Measurements from ENCODE around the gene CPPED1. TPM values are rescaled to one million over a fixed set of nuclear protein-coding genes. Genes with fewer than 3 reads are reported as not detected.

CPPED1 gene
- total RNA-seq, 1 experiment from 2014 or later = 34.9 TPM

- no TSS peak for BruUV-seq (replicated peaks)
Measured at GRCh38 chr16:12753203-12754023, 50.3 kb downstream of the CPPED1 start.

GRCh38 chr16:12752159-12752558 is 51.5 kb downstream of the CPPED1 start:
- TF ChIP-seq CTCF (IDR thresholded peaks at IDR 0.05; ENCODE audit: insufficient read depth in 1 of 2, low read depth in 1 of 2, low read length in 1 of 2, severe bottlenecking in 1 of 2, unreplicated experiment in 1 of 2) = no peak
- Mint-ChIP-seq H3K4me3 (ENCODE audit: unreplicated experiment) (no peak overlapping the region), H3K9me3 (ENCODE audit: unreplicated experiment) (no peaks in the 10 kb centered on the region), H3K27ac (ENCODE audit: unreplicated experiment) (no peak overlapping the region), H3K4me1 (ENCODE audit: low read depth, unreplicated experiment) (no peaks in the 10 kb centered on the region), H3K27me3 (ENCODE audit: insufficient read depth, unreplicated experiment) (no peaks in the 10 kb centered on the region), H3K36me3 (ENCODE audit: insufficient read depth, unreplicated experiment) (peaks cover 5% of the 10 kb centered on the region)
- POLR2A ChIA-PET = no interaction called here
- intact Hi-C loops (cut with micrococcal nuclease; ENCODE audit: unreplicated experiment) = no loop called here
- no peak for DNase-seq
- Histone ChIP-seq H3K4me3 (ENCODE audit: low read depth, low read length) (no peak overlapping the region), H3K9me3 (no peaks in the 10 kb centered on the region), H3K36me3 (ENCODE audit: control insufficient read depth, insufficient read depth, low read length) (no peaks in the 10 kb centered on the region), H3K27me3 (replicated peaks; ENCODE audit: control insufficient read depth, insufficient read depth, low read length) (no peaks in the 10 kb centered on the region), H3K4me1 (no peaks in the 10 kb centered on the region)
- no TSS peak for BruUV-seq (replicated peaks)
- CTCF ChIA-PET = no interaction called here

More at GRCh38 chr16:12753203-12754023, 50.3 kb downstream of the CPPED1 start:
- no peaks in the 10 kb centered on the region for H3K9me3 Mint-ChIP-seq (ENCODE audit: unreplicated experiment)
- H3K36me3 ChIP-seq (ENCODE audit: control insufficient read depth, insufficient read depth, low read length) = no peaks in the 10 kb centered on the region
- no peaks in the 10 kb centered on the region for H3K9me3 ChIP-seq
- H3K4me3 Mint-ChIP-seq (ENCODE audit: unreplicated experiment) = no peak overlapping the region
- H3K4me3 ChIP-seq (ENCODE audit: low read depth, low read length) = no peak overlapping the region
- ChIA-PET POLR2A (no interaction called here), CTCF (no interaction called here)
- no peak for DNase-seq
- no peaks in the 10 kb centered on the region for H3K27me3 ChIP-seq (replicated peaks; ENCODE audit: control insufficient read depth, insufficient read depth, low read length)
- no peaks in the 10 kb centered on the region for H3K27me3 Mint-ChIP-seq (ENCODE audit: insufficient read depth, unreplicated experiment)
- no peak for TF ChIP-seq CTCF (IDR thresholded peaks at IDR 0.05; ENCODE audit: insufficient read depth in 1 of 2, low read depth in 1 of 2, low read length in 1 of 2, severe bottlenecking in 1 of 2, unreplicated experiment in 1 of 2)
- H3K36me3 Mint-ChIP-seq (ENCODE audit: insufficient read depth, unreplicated experiment) = peaks cover 5% of the 10 kb centered on the region
- H3K4me1 ChIP-seq = no peaks in the 10 kb centered on the region
- intact Hi-C loops (cut with micrococcal nuclease; ENCODE audit: unreplicated experiment) = no loop called here
- no peaks in the 10 kb centered on the region for H3K4me1 Mint-ChIP-seq (ENCODE audit: low read depth, unreplicated experiment)
- peak overlapping the region; percentile 36 for H3K27ac Mint-ChIP-seq (ENCODE audit: unreplicated experiment)

- H3K4me3 Mint-ChIP-seq (ENCODE audit: unreplicated experiment) = no peak overlapping the region
- Histone ChIP-seq H3K4me3 (ENCODE audit: low read depth, low read length) (no peak overlapping the region), H3K4me1 (no peaks in the 10 kb centered on the region), H3K36me3 (ENCODE audit: control insufficient read depth, insufficient read depth, low read length) (no peaks in the 10 kb centered on the region), H3K27me3 (replicated peaks; ENCODE audit: control insufficient read depth, insufficient read depth, low read length) (no peaks in the 10 kb centered on the region), H3K9me3 (no peaks in the 10 kb centered on the region)
- no peaks in the 10 kb centered on the region for H3K4me1 Mint-ChIP-seq (ENCODE audit: low read depth, unreplicated experiment)
- no peak overlapping the region for H3K27ac Mint-ChIP-seq (ENCODE audit: unreplicated experiment)
- TF ChIP-seq CTCF (IDR thresholded peaks at IDR 0.05; ENCODE audit: insufficient read depth in 1 of 2, low read depth in 1 of 2, low read length in 1 of 2, severe bottlenecking in 1 of 2, unreplicated experiment in 1 of 2) = no peak
- H3K36me3 Mint-ChIP-seq (ENCODE audit: insufficient read depth, unreplicated experiment) = peaks cover 5% of the 10 kb centered on the region
- intact Hi-C loops (cut with micrococcal nuclease; ENCODE audit: unreplicated experiment) = no loop called here
- BruUV-seq (replicated peaks) = no TSS peak
- ChIA-PET CTCF (no interaction called here), POLR2A (no interaction called here)
- H3K9me3 Mint-ChIP-seq (ENCODE audit: unreplicated experiment) = peaks cover 2% of the 10 kb centered on the region
- no peaks in the 10 kb centered on the region for H3K27me3 Mint-ChIP-seq (ENCODE audit: insufficient read depth, unreplicated experiment)
- DNase-seq = no peak
Measured at GRCh38 chr16:12750554-12750918, 53.2 kb downstream of the CPPED1 start.
